Jurkat, Clone E6-1 (cell line): Measurements from ENCODE around the gene CHTF18.
"Not testable (repeated sequence)": the region's sequence is repeated elsewhere in the genome, so short reads cannot be mapped to it uniquely, and the experiment has no call there.

Source experiments
- DNase-seq: peaks from one replicate; pipeline ENCODE4 v3.0.0-alpha.2; 2011; ENCODE audit warnings: low read depth, low spot score
- H3K4me3 ChIP-seq: 2 replicates; pipeline ENCODE4 v1.5.1; 2011; ENCODE audit warnings: mild to moderate bottlenecking, low read length, control low read depth, moderate library complexity

CHTF18 gene

GRCh38 chr16:836822-837221 is 48.4 kb downstream of the CHTF18 start:
- H3K4me3 ChIP-seq, DNase-seq: not testable (repeated sequence)

GRCh38 chr16:838741-839140 is 50.3 kb downstream of the CHTF18 start:
- DNase-seq = no peak
- no peak overlapping the region for H3K4me3 ChIP-seq

GRCh38 chr16:839643-840408 is 51.4 kb downstream of the CHTF18 start:
- DNase-seq = no peak
- H3K4me3 ChIP-seq = no peak overlapping the region

GRCh38 chr16:840561-841454 is 52.4 kb downstream of the CHTF18 start:
- no peak for DNase-seq

GRCh38 chr16:841455-842060 is 53.1 kb downstream of the CHTF18 start:
- H3K4me3 ChIP-seq = no peak overlapping the region
- DNase-seq = no peak

More at GRCh38 chr16:840561-841454, 52.4 kb downstream of the CHTF18 start:
- H3K4me3 ChIP-seq = no peak overlapping the region

GRCh38 chr16:842061-842476 is 53.6 kb downstream of the CHTF18 start:
- no peak for DNase-seq
- H3K4me3 ChIP-seq = no peak overlapping the region

GRCh38 chr16:842711-843560 is 54.5 kb downstream of the CHTF18 start:
- H3K4me3 ChIP-seq = no peak overlapping the region
- no peak for DNase-seq

GRCh38 chr16:843771-844170 is 55.4 kb downstream of the CHTF18 start:
- no peak for DNase-seq
- H3K4me3 ChIP-seq = no peak overlapping the region

GRCh38 chr16:844638-845350 is 56.4 kb downstream of the CHTF18 start:
- no peak for DNase-seq

GRCh38 chr16:845351-845745 is 56.9 kb downstream of the CHTF18 start:
- H3K4me3 ChIP-seq = no peak overlapping the region
- no peak for DNase-seq

More at GRCh38 chr16:844638-845350, 56.4 kb downstream of the CHTF18 start:
- H3K4me3 ChIP-seq = no peak overlapping the region

- no peak for DNase-seq
- H3K4me3 ChIP-seq = no peak overlapping the region
Observed at GRCh38 chr16:847151-847550, 58.7 kb downstream of the CHTF18 start.
